AG08395 (cell line): Measurements from ENCODE around the gene HNF4A.
"Not testable (repeated sequence)": the region's sequence is repeated elsewhere in the genome, so short reads cannot be mapped to it uniquely, and the experiment has no call there.

ENCODE experiments used
- DNase-seq: peaks from one replicate; pipeline ENCODE4 v3.0.0; 2012; ENCODE audit warnings: mixed read lengths, low spot score

HNF4A gene

DNA sequence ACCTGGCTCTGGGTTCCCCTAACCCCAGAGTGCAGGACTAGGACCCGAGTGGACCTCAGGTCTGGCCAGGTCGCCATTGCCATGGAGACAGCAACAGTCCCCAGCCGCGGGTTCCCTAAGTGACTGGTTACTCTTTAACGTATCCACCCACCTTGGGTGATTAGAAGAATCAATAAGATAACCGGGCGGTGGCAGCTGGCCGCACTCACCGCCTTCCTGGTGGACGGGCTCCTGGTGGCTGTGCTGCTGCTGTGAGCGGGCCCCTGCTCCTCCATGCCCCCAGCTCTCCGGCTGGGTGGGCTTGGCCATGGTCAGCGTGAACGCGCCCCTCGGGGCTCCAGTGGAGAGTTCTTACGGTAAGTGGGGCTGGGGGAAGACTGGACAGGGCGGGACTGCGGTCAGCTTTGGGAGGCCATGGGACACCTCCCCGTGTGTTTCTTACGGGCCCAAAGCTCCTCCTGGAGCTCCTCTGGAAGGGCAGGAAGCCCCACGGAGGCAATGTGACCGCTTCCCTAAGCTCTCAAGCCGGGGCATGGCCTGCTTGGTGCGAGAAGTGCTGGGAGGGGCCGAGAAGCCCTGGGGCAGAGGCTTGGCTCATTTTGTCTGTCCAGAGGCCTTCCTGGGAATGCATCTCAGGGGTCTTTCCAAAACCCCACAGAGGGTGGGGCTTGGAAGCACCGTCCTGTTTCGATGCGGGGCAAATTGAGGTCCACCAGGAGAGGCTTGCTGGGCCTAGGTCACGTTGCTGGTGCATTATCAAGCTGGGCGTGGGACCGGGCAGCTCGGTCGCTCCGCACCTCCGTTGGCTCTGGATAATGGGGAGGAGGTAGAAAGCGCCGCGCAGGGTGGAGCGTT lies at the start of gene HNF4A:
HNF4A (plus strand) TSS at position 202 of the 855 bp plus-strand sequence; CDS start at position 308, 106 bp downstream.
- no peak for DNase-seq

DNA sequence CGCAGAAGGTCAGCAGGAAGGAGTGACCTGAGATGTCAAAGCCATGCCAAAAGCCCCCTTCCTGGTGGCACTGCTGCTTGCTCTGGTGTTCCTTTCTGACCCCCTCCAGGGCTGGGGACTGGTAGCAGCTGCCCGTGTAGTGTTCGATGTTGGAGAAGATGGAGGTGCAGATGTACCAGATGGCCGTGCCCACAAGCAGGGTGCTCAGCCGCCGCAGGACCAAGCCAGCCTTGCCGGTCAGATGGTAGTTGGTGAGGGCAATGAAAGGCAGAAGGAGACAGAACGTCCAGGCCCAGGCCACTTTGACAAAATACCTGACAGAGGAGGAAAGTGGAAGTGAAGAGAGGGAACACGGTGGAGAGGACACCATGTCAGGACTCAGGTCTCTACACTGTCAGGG lies 48.6 kb upstream of the HNF4A start:
- no peak for DNase-seq

- peak; percentile 74 for DNase-seq
Observed at GRCh38 chr20:44309763-44310663, 45.5 kb upstream of the HNF4A start.

GRCh38 chr20:44310664-44311639 lies 44.5 kb upstream of the HNF4A start, which contains the start of gene FITM2:
Gene FITM2, minus strand, starts transcription at chr20:44311202. Its CDS starts 54 bp downstream, at chr20:44311148.
- DNase-seq = peak; percentile 100

DNA sequence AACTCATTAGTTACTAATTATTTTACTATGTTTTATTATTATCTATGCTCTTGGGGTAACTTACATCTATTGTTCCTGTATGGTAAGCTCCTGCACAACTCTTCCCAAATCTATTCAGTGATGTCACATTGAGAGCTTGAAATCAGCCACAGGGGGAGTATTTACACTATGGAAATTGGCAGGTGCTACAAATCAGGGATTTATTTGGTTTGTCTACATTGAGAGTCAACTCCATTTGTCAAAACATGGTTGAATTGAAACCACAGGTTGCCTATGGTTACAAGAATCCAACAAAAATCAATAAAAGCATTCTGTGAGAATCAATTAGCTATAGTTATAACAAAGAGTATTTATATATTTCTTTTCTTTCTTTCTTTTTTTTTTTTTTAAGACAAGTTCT lies 40.6 kb upstream of the HNF4A start:
- no peak for DNase-seq

DNA sequence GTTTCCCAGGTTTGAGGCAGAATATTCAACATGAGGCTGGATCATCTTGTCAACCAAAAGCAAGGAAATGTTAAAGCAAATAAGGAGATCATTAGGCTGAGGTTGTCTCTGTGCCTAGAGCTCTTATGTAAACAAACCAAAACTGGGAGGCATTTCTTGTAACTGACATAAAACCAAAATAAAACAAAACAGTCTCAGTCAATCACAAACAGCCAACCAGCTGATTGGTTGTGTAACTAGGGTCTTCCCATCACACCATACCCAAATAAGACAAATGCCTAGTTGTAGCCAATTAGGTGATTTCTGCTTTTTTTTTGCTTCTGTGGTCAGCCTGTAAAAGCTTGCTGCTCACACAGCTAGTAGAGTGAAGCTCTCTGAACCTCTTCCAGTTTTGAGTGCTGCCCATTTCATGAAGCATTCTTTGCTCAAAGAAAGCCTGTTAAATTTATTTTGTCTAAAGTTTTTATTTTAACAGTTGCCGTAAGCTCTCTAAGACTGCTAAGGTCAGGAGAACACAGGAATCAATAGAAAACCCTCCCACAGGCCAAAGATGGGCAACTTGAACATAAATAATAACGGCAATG lies 35.6 kb upstream of the HNF4A start:
- DNase-seq = no peak

GRCh38 chr20:44324343-44324742 lies 31.2 kb upstream of the HNF4A start:
- DNase-seq = no peak

DNA sequence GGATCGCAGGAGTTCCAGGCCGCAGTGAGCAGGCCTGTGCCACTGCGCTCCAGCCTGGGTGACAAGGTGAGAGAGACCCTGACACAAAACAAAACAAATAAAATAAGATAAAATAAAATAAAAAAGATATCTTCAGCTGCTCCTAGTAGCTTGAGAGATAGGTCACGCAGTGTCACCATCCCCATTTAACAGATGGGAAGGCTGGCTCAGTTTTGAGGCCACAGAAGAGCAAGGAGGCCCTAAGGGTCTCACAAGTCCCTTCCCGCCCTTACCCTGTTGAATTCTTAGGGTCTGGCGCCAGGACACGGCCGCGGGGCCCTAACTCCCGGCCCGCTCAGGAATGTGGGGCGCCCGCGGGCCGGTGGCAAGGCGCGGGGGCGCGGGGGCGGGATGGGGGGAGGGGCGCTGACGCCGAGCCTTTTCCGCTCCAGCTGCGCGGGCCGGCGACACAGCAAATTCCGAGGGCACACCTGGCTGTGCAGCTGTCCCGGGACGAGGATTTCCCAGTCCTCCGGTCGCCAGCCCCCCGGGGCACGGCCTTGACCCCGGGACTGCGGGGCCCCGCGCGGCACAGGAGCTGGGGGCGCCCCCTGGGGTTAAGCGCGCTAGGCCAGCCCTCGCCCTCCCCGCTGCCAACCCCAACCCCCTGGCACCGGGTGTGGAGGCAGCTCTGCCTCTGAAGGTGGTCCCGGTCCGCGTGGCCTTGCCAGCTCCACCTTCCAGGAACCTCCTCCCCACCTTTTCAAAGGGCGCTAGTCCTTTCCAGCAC lies 28.9 kb upstream of the HNF4A start:
- DNase-seq = no peak

- DNase-seq = not testable (repeated sequence)
Observed at GRCh38 chr20:44327748-44328147, 27.8 kb upstream of the HNF4A start.

DNA sequence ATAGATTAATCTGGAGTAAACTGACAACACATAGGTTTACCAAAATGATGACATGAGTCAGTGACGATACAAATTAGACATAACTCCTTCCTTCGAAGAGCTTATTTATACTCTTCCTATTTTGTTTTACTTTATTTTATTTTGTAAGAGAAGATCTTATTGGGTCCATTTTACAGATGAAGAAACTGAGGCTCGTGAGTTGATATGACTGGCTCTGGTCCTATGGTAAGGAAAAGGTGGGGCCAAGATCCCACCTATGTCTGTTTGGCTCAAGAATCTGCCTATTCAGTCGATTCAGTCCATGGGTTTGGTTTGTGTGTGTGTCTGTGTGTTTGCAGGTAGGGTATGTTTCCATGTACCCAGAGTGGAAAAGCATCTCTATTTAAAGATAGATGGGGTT lies 27.1 kb upstream of the HNF4A start:
- DNase-seq = no peak

DNA sequence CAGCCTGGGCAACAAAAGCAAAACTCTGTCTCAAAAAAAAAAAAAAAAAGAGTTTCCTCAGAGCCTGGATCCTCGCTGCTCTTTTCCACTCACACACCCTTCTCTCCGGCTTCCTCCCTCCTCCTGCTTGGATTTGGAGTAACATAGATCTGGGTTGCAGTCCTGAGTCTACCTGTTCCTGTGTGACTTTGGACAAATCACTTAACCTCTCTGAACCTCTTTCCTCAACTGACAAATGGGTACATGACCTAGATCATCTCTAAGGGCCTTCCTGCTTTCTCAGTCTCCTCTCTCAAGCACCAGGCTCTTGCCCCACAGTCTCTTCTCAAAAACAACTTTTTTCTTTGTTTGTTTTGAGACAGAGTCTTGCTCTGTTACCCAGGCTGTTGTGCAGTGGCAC lies 24.3 kb upstream of the HNF4A start:
- no peak for DNase-seq

GRCh38 chr20:44334306-44334705 lies 21.2 kb upstream of the HNF4A start:
- no peak for DNase-seq

- no peak for DNase-seq
Observed at GRCh38 chr20:44334709-44335108, 20.8 kb upstream of the HNF4A start.

DNA sequence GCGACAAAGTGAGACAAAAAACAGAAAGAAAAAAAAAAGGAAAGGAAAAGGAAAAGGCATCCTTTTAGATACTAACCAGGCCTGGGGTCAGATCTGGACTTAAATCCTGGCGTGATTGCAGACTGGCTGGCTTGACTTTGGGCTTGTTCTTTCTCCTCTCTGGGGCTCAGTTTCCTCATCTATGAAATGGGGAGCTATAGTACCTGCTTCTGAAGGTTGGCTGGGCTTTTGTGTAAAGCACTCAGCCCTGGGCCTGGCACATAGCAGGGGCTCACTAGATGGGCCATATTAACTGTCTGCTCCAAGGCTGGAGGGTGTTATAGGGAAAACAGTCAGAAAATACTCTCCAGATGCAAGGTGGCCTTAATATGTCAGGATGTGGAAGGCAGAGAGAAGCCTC lies 19.8 kb upstream of the HNF4A start:
- DNase-seq = no peak

DNA sequence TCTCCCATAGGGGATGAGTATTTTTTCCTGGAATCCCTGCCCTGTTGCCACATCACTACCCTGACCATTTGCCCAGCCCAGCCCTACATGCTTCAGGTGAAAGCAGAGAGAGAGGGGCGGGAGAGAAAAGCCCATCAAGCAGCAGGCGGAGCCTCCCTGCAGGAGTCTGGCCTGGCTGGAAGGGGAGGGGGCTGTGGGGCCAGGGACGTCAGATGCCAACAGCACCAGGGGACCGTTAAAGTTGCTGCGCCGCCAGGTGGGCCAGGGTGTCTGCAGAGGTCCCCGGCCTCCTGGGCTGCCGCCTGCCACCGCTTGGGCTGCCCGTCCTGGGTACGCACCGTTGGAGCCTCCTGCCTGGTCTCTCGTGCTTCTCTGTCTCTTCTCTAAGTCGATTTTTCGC lies 19.4 kb upstream of the HNF4A start:
- DNase-seq = no peak

DNA sequence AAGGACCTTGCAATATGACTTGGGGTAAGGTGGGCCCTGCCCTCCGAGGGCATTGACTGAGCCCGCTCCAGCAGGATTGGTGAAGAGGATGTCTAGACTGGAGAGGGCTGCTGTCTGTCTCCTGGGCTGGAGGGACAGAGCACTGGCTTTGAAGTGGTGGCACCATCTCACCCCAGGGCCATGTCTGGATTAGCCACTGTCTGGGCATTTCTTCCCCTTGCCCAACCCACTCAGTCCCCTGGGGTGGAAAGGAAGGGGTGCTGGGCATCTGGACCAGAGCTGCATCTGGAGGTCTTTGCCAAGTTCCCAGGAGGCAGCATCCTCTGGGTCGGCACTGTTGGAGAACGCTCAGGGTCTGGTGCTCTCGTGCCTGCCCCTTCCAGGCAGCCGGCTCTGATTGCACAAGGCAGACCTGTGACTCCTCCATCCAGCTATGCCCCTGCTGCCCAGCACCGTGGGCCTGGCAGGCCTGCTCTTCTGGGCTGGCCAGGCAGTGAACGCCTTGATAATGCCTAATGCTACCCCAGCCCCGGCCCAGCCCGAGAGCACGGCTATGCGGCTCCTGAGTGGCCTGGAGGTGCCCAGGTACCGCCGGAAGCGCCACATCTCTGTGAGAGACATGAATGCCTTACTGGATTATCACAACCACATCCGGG lies 18.6 kb upstream of the HNF4A start, which contains the start of gene R3HDML:
R3HDML (plus strand) TSS at position 319 of the 656 bp plus-strand sequence; CDS start at position 434, 115 bp downstream.
- DNase-seq = no peak

DNA sequence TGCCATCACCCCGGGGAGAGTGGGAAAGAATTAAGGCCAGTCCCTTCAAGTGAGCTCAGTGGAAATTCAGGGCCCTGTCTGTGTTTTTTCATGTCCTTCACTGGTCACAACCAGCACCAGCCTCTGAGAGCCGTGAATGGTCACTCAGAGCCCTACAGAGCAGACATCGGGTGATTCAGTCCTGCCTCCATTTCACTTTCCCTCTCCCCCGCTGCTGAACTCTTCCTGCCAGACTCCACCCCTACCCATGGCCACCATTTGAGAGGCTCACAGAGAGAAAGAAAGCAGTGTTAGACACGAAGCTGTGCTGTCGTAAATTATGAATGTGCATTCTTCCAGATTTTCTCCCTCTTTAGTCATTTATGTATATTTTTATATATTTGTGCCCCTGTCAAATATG lies 13.3 kb upstream of the HNF4A start:
- DNase-seq = peak; percentile 31

- no peak for DNase-seq
Observed at GRCh38 chr20:44343162-44343675, 12.3 kb upstream of the HNF4A start.

GRCh38 chr20:44344723-44345122 lies 10.8 kb upstream of the HNF4A start:
- no peak for DNase-seq

- DNase-seq = no peak
Observed at GRCh38 chr20:44345147-44345546, 10.4 kb upstream of the HNF4A start.
